Measurements from ENCODE around the gene OBSL1.

The OBSL1 gene

DNA sequence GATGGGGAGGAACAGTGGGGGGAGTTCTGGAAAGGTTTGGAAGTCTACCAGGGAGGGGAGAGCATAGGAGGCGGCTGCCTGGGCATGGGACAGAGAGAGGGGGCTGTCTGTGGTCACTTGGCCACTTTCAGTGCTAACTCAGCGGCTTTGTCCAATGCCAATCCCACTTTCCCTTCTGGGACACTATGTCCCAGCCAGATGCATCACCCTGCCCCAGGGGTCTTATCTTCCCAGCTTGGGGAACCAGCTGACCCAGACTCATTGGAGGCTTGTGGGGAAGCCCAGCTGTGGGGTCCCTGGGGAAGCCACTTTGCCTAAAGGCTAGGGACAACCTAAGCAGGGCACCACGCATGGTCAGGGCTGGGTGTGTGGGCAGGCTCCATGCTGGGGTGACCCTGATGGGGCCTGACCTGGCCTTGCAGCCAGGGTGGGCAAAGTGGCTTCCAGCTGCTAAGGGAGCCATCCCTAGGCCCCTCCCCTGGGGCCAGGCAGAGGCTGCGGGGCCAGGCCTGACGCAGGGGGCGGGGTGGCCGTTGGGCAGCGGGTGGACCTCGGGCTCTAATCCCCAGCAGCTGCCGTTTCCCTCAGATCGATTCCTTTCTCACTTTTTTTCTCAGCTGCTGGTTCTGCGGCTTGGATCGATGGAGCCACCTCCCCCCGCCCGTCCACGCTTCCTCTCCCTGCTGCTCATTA lies 58.7 kb downstream of the OBSL1 start:
- DNase-seq (ENCODE audit: low spot score) = no peak

DNA sequence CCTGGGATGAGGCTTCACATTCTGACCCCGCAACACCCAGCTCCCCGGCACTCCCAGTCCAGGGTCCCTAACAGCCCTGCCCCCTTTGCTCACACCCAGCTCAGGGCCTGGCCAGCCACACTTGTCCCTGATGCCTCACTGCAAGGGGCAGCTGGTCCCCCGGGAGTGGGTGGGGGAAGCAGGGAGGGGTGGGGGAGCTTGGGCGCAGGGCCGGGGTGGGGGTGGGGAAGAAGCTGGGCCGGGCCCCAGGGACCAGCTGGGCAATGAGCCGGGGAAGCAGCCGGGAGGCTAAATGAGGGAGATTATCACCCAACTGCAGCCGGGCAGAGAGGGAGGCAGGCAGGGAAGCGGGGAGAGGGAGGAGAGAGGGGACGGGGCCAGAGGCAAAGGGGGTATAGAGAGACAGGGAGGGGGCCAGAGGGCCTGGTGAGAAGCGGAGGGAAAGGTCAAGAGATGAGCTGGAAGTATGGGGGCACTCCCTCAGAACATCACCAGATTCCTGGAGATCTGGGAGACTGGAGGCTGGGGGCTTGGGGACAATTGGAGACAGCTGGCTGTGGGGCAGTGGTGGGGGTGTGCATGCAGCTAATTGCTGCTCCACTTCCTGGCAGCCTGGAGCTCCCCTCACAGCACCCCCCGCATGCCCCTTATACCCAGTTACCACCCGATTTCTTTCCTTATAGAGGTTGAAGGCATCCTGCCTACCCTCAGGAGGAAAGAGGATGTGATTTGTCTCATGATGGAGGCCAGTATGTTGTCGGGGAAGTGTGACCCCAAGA lies 59.6 kb downstream of the OBSL1 start:
- no peak for DNase-seq (ENCODE audit: low spot score)

DNA sequence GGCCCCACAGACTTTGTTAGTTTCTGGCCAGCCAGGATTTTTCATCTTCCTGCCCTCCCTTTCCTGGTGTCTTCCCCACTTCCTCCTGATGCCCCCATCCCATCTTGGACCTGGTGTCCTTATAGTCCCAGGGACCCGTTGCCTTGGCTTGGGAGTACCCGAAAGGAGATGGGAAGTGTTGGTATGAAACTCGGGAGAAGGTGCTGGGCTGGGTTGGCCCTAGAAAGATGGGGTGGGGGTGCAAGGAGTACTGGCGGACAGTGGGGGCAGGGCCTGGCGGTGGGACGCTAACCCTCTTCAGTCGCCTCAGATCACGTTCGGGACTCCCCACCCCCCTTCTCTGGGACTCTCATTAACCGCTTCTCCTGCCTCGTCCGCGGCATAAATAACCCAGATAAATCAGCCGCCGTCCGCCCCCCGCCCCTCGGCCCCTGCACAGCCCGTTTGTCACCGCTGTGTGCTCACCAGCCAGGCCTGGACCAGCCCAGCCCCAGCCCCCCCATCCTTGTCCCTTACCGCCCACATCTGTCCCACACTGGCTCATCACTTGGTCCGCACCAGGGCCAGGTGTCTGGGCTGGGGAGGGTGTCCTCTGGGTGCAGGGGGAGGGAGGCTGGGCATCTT lies 60.7 kb downstream of the OBSL1 start:
- no peak for DNase-seq (ENCODE audit: low spot score)

DNA sequence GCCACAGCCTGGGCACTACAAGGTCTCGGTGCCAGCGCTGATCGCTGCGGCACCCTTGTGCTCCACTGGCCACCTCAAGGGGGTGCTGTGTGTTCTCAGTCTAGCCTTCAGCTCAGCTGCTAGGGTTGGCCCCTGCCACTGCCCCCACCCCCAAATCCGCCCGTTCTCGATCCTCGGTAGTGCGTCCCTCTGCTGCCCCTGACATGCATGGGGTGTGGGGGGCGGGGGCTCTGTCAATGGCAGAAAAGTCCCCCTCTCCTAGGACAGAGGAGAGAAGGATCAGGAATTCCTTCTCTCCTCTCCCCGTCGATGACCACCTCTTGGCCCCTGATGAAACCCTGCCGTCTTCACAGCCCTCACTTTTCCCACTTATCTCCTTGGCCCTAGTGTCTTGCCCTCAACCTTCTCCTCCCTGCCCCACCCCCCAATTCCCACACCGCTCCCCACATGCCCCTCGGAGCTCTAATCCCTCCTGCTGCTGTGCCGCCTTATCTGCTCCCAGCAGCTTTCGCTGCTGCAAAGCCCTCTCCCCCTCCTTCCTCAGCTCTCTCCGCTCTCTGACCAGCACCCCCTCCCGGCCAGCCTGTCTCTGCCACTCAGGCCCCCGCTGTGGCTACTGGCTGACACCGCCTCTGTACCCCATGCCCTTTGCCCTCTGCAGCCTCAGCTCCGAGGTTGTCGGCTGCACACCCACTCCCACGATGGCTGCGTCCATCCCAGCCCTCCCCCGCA lies 61.4 kb downstream of the OBSL1 start:
- no peak for DNase-seq (ENCODE audit: low spot score)

DNA sequence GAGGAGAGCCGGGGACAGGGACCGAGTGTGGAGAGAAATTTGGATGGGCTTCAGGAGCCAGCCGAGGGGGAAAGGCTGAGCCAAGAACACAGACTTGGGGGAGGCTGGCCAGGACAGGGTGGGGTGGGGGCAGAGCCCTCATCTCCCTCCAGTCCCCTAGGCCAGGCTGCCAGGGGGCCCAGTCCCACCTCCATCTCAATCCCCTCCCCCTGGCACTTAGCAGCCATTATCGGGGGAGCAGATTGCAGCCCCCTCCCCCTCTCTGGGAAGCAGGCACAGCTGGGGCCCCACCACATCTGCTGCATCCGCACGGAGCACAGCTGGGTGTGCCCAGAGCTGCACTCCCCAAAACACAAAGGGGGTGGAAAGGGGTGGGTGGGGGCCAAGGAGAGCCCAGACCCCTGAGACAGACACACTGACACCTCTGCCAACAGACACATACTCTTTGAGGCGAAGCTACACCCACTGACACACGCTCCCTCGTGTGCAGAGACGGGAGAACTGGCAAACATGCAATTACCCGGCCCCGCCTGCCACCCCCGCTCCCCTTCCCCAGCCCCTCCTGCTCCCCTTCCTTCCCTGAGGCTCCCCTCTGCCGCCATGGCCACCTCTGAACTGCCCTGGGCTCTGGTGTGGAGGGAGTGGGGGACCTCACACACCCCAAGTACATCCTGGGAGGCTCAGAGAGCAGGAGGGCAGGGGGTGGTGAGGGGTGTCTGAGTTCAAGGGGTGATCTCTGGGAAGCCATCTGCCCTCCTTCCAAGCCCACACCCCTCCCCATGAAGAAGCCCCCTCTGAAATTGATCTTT lies 62.2 kb downstream of the OBSL1 start:
- DNase-seq (ENCODE audit: low spot score) = no peak

DNA sequence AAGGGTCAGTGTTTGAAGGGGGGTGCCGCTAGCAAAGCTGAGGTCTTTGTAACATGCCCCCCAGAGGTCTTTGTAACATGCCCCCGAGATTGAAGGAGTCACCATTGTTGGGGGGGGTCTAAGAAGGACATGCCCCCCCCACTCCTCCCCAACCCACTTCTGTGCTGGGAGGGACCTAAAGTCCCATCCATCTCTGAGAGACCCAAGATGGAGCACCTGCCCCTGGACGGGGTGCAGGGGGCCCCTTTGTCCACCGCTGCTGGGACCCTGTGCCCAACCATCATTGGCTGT lies 63.0 kb downstream of the OBSL1 start:
- DNase-seq (ENCODE audit: low spot score) = no peak

DNA sequence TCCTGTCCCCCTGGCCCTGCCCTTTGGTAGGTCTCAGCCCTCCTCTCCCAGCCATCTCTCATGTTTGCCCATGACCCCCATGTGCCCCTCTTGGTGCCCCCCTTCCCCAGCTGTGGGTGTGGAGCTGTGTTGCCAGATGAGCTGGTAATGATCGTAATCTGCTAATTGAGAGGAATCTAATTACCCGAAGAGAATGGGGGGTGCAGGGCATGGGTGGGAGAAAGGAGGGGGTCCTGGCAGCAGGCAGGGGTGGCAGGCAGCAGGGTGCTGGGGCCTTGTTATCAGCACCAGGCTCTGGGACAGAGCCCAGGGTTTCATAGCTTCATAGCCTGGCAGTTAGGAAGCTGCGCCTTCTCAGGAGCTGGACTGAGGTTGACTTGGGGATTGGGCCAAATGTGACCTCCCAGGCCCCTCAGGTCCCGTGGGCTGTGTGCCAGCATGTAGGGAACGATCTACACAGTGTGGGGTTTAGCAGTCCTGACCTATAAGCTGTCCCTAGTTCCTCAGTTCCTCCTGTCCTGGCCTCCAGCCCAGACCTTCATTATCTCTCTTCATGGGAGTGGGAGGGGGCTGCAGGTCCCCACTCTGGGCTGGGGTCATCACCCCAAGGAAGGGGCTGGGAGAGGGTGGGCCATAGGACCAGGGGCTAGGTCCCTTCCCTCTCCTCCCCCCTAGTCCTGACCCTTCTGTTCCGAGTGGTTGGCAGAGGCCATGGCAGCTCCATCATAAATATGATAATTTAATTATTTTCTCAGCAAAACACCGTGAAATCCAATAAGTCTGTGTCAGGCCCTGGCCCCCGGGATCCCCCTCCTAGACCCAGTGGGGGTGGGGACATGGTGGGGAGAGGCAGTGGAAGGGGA lies 63.5 kb downstream of the OBSL1 start:
- DNase-seq (ENCODE audit: low spot score) = no peak

DNA sequence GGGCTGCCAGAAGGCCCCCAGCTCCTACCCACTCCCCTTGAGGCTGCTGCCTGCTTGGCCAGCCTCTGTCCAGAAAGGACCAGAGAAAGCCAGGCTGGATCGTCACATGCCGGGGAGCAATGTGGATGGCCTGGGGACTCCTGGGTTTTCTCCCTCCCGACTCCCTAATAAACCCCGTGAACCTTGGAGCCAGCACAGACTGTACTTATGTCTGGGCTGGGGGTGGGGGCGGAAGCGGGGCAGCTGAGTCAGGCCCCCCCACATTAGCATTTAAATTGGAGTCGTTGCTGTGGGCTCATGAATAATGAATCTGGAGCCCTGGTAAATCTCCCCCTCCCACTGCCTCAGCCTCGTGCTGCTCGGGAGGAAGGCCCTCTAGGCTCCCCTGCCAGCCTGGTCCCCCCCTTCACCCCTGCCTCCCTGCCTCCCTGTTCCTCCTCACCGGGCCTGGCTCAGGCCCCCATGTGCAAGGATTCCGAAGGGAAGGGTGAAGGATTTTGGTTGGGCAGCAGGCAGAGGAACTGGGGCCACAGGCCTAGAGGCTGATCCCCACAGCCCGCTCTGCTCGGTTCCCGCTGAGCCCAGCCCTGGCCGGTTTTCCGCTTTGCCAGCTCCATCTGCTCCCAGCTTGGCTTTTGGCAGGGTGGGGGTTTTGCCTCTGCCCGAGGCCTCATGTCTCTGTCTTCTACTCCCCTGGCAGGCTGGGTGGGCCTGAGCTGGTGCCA lies 64.4 kb downstream of the OBSL1 start:
- DNase-seq (ENCODE audit: low spot score) = no peak

DNA sequence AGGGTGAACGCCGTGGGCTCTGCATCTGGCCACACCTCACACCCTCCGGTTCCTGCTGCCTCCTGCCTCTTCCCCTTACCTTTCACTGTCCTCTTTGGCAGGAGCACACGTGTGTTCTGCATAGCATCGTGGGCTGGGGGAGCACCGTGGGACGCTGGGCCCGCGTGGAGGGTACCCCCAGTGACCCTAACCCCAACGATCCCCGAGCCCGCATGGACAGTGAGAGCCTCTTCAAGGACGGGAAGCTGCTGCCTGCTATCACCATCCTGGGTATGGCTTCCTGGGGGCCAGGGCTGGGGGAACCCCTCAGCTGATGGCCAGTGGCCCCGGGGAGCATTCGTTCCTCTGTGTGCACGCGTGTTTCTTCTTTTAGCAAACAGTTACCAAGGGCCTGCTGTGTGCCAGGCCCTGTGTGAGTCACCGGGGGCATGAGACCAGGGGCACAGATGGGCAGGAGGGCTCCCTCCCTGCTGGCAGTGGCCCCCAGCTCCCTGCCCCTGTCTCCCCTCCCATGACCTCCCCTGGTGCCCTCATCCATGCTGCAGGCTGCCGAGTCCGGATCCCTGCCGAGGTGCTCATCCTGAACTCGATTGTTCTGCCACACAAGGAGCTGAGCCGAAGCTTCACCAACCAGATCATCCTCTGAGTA lies 65.1 kb downstream of the OBSL1 start:
- DNase-seq (ENCODE audit: low spot score) = no peak

DNA sequence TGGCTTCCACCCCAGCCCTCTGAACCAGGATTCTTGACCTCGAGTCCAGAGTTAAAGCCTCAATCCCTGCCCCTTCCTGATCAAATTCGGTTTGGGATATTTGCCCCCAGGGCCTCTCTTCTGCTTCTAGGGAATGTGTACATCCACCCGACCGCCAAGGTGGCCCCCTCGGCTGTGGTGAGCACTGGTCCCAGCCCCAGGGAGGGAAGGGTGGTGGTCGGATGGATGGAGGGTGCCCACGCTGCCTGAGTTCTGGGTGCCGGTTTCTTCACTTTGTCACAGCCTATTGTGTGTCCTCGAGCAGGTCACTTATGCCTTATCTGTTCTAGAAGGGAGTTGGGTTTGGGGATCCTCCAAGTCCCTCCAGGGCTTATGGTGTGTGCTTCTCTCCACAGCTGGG lies 65.8 kb downstream of the OBSL1 start:
- no peak for DNase-seq (ENCODE audit: low spot score)

DNA sequence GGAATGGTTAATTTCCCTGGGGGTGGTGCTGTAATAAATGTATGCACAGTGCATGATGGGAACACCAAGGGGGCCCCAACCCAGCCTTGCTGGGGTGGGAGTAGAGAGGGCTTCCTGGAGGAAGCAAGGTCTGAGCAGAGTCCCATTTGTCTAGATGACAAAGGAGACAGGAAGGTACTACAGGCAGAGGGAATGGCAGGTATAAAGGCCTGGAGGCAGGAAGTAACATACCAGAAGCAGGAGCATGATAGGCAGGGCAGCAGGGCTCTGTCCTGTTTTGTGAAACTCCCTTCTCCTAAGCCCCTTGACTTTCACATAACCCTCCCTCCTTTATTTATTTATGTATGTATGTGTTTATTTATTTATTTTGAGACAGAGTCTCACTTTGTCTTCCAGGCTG lies 68.7 kb downstream of the OBSL1 start:
- no peak for DNase-seq (ENCODE audit: low spot score)

DNA sequence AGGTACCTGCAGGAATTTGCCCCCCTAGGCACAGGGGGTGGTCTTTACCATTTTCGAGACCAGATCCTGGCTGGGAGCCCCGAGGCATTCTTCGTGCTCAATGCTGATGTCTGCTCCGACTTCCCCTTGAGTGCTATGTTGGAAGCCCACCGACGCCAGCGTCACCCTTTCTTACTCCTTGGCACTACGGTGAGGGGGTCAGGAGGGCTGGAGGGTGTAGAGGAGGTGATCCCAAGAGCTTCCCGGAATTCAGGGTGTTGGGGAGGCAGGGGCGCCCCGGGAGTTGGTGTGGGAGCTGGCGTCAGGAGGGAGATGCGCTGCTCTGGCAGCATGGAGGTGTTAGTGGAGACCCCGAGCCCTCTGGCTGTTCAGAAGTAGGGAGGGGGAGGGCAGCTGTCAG lies 69.5 kb downstream of the OBSL1 start:
- DNase-seq (ENCODE audit: low spot score) = no peak
